H1 (cell line): Measurements from ENCODE around the gene TCHP. TPM values are rescaled to one million over a fixed set of nuclear protein-coding genes. Genes with fewer than 3 reads are reported as not detected.
"Not testable (repeated sequence)": the region's sequence is repeated elsewhere in the genome, so short reads cannot be mapped to it uniquely, and the experiment has no call there.

ENCODE experiments used
- CTCF ChIA-PET: fragments of 300-600 bp; sonication (Branson Sonifier 250); formaldehyde crosslinking; loops from one replicate; lab custom pipeline; 2021; ENCODE audit not compliant: partially characterized antibody; lab: Charles Lee
- POLR2A ChIA-PET: fragments of 300-600 bp; sonication (Branson Sonifier 250); formaldehyde crosslinking; loops from one replicate; lab custom pipeline; 2021; ENCODE audit warnings: inconsistent platforms; ENCODE audit not compliant: partially characterized antibody; lab: Charles Lee
- DNase-seq, 2 experiments: peaks; one replicate each; pipeline versions ENCODE4 v3.0.0 to v3.0.0-alpha.2; 2010 to 2022; ENCODE audit warnings: low spot score in 2 of 2, low read depth in 1 of 2, mixed read lengths in 1 of 2
- FAIRE-seq: peaks from 2 replicates; lab custom pipeline; 2011; peaks lifted over from hg19 to GRCh38; lab: Jason Lieb, UNC
- H2AFZ ChIP-seq: 2 replicates; pipeline ENCODE4 v1.8.1; 2012; ENCODE audit warnings: low read length, inconsistent platforms
- H2AK5ac ChIP-seq: 2 replicates; pipeline ENCODE4 v1.6.1; 2013; ENCODE audit warnings: low read depth, low read length
- H2BK120ac ChIP-seq: replicated peaks from 2 replicates; pipeline ENCODE3; 2013; ENCODE audit warnings: low read depth, low read length, inconsistent platforms
- H2BK12ac ChIP-seq: 2 replicates; pipeline ENCODE4 v1.6.1; 2013; ENCODE audit warnings: low read depth, low read length
- H2BK15ac ChIP-seq: 2 replicates; pipeline ENCODE4 v1.6.1; 2013; ENCODE audit warnings: low read length
- H2BK20ac ChIP-seq: 2 replicates; pipeline ENCODE4 v1.6.1; 2013; ENCODE audit warnings: low read length
- H2BK5ac ChIP-seq: 2 replicates; pipeline ENCODE4 v1.6.1; 2013; ENCODE audit warnings: low read depth, low read length
- H3K14ac ChIP-seq: 2 replicates; pipeline ENCODE4 v1.6.1; 2013; ENCODE audit warnings: inconsistent platforms; ENCODE audit not compliant: insufficient read length
- H3K18ac ChIP-seq: 2 replicates; pipeline ENCODE4 v1.6.1; 2013; ENCODE audit warnings: low read length; ENCODE audit errors: extremely low read depth
- H3K23ac ChIP-seq: 2 replicates; pipeline ENCODE4 v1.6.1; 2013; ENCODE audit warnings: inconsistent platforms; ENCODE audit not compliant: insufficient read length
- H3K23me2 ChIP-seq: 2 replicates; pipeline ENCODE4 v1.6.1; 2013; ENCODE audit warnings: low read depth, low read length
- H3K27ac ChIP-seq: 2 replicates; pipeline ENCODE4 v1.6.1; 2011; ENCODE audit warnings: low read depth, low read length, inconsistent platforms
- H3K27me3 ChIP-seq, 4 experiments: replicated peaks in 1 of 4; 1 replicate in 1 of 4; 2 replicates in 3 of 4; pipeline versions ENCODE4 v1.6.1 to v1.8.1; 2011 to 2013; ENCODE audit warnings: low read length in 3 of 4, mild to moderate bottlenecking in 3 of 4, inconsistent platforms in 2 of 4, mixed read lengths in 2 of 4, moderate library complexity in 1 of 4; ENCODE audit not compliant: control insufficient read depth in 3 of 4, insufficient read depth in 3 of 4; ENCODE audit errors: extremely low read depth in 1 of 4
- H3K36me3 ChIP-seq, 4 experiments: 2 replicates each; pipeline versions ENCODE4 v1.6.1 to v1.8.1; 2011 to 2013; ENCODE audit warnings: mild to moderate bottlenecking in 4 of 4, low read length in 3 of 4, moderate library complexity in 2 of 4, control low read depth in 1 of 4, inconsistent platforms in 1 of 4; ENCODE audit not compliant: insufficient read depth in 4 of 4, control insufficient read depth in 2 of 4
- H3K4ac ChIP-seq: replicated peaks from 2 replicates; pipeline ENCODE3; 2013; ENCODE audit warnings: low read length, low read depth, mixed read lengths, inconsistent platforms; ENCODE audit not compliant: insufficient read length
- H3K4me1 ChIP-seq, 4 experiments: replicated peaks in 1 of 4; 1 replicate in 1 of 4; 2 replicates in 3 of 4; pipeline versions ENCODE4 v1.6.1 to v1.8.1; 2011 to 2013; ENCODE audit warnings: low read length in 3 of 4, inconsistent platforms in 2 of 4, mixed read lengths in 1 of 4; ENCODE audit not compliant: insufficient read depth in 4 of 4, control insufficient read depth in 3 of 4
- H3K4me2 ChIP-seq, 2 experiments: 2 replicates each; pipeline versions ENCODE4 v1.6.1 to v1.8.1; 2011 to 2013; ENCODE audit warnings: low read depth in 2 of 2, low read length in 2 of 2, control low read depth in 1 of 2, inconsistent platforms in 1 of 2, mild to moderate bottlenecking in 1 of 2; ENCODE audit not compliant: insufficient read depth in 1 of 2
- H3K4me3 ChIP-seq, 4 experiments: fragments of 200-600, 300-600 bp in 1 of 4; sonication (generic), shearing (Covaris generic), sonication (Bioruptor Twin) in 1 of 4; 2 replicates each; pipeline versions ENCODE4 v1.5.1 to v1.8.1; 2011 to 2016; ENCODE audit warnings: low read length in 4 of 4, low read depth in 3 of 4, control low read depth in 2 of 4, inconsistent platforms in 2 of 4, mild to moderate bottlenecking in 2 of 4, mixed read lengths in 1 of 4, moderate library complexity in 1 of 4; ENCODE audit not compliant: insufficient read depth in 2 of 4; ENCODE audit errors: extremely low read depth in 1 of 4
- H3K56ac ChIP-seq: replicated peaks from 2 replicates; pipeline ENCODE3; 2013; ENCODE audit warnings: low read depth, mild to moderate bottlenecking, mixed read lengths, low read length, inconsistent platforms; ENCODE audit not compliant: insufficient read length
- H3K79me1 ChIP-seq: 2 replicates; pipeline ENCODE4 v1.6.1; 2013; ENCODE audit warnings: low read depth, low read length, control low read depth
- H3K79me2 ChIP-seq, 2 experiments: 2 replicates each; pipeline versions ENCODE4 v1.6.1 to v1.8.1; 2012 to 2013; ENCODE audit warnings: low read length in 2 of 2, mild to moderate bottlenecking in 2 of 2, inconsistent platforms in 1 of 2; ENCODE audit not compliant: insufficient read depth in 2 of 2, control insufficient read depth in 1 of 2
- H3K9ac ChIP-seq, 4 experiments: replicated peaks in 1 of 4; 1 replicate in 1 of 4; 2 replicates in 3 of 4; pipeline versions ENCODE4 v1.6.1 to v1.8.1; 2011 to 2013; ENCODE audit warnings: low read depth in 3 of 4, low read length in 3 of 4, control low read depth in 2 of 4, mild to moderate bottlenecking in 2 of 4, moderate library complexity in 2 of 4, inconsistent platforms in 1 of 4; ENCODE audit errors: extremely low read depth in 1 of 4
- H3K9me3 ChIP-seq, 2 experiments: 2 replicates each; pipeline versions ENCODE4 v1.6.1 to v1.8.1; 2012 to 2013; ENCODE audit warnings: mild to moderate bottlenecking in 2 of 2, moderate library complexity in 2 of 2, control low read depth in 1 of 2, inconsistent platforms in 1 of 2, low read depth in 1 of 2, low read length in 1 of 2, mixed read lengths in 1 of 2; ENCODE audit not compliant: insufficient read depth in 2 of 2
- H4K20me1 ChIP-seq, 2 experiments: replicated peaks in 1 of 2; 2 replicates each; pipeline versions ENCODE3 to v1.8.1; 2011 to 2013; ENCODE audit warnings: inconsistent platforms in 2 of 2, low read length in 2 of 2, mild to moderate bottlenecking in 1 of 2; ENCODE audit not compliant: insufficient read depth in 2 of 2, control insufficient read depth in 1 of 2
- H4K5ac ChIP-seq: 2 replicates; pipeline ENCODE4 v1.6.1; 2013; ENCODE audit warnings: low read length, low read depth, mixed read lengths, inconsistent platforms; ENCODE audit not compliant: insufficient read length
- H4K8ac ChIP-seq: 2 replicates; pipeline ENCODE4 v1.8.0; 2013; ENCODE audit warnings: mild to moderate bottlenecking, moderate library complexity, low read length, inconsistent platforms; ENCODE audit not compliant: insufficient read depth; ENCODE audit errors: extremely low read depth
- H4K91ac ChIP-seq: replicated peaks from 2 replicates; pipeline ENCODE3; 2013; ENCODE audit warnings: low read length, mixed read lengths, inconsistent platforms; ENCODE audit not compliant: insufficient read length
- WGBS, 2 experiments: shearing (Covaris generic) in 1 of 2; methylation state at CpG; one replicate each; pipeline versions ENCODE4 v1.1.6 to v1.1.7; 2013 to 2015; ENCODE audit warnings: low lambda C conversion rate in 2 of 2, mixed read lengths in 2 of 2, inconsistent platforms in 1 of 2, low coverage in 1 of 2, missing lambda C conversion rate in 1 of 2; ENCODE audit not compliant: insufficient replicate concordance in 2 of 2, insufficient coverage in 1 of 2, insufficient read length in 1 of 2; ENCODE audit errors: extremely low coverage in 1 of 2, missing lambda C conversion rate in 1 of 2; 5-methylcytosine and 5-hydroxymethylcytosine counted together
- polyA plus RNA-seq, 7 experiments: library from polyadenylated mRNA; depleted of rRNA in 3 of 7; stranded (reverse) in 5 of 7; unstranded in 2 of 7; fragments of >200 nt in 5 of 7; fragments of 200-250 nt in 2 of 7; gene quantifications; 1 replicate in 5 of 7; 2 replicates in 1 of 7; 4 replicates in 1 of 7; pipeline versions ENCODE4 v1.2.1 to v1.2.3, GENCODE V29; 2011 to 2013; ENCODE audit warnings: missing spikeins in 2 of 7, mixed read lengths in 2 of 7
- total RNA-seq: library from RNA; stranded (reverse); fragmentation: NEBNext Ultra II Directional; extraction: Animal tissue kit (Norgen Biotek cat#: 25700); gene quantifications from 2 replicates; pipeline ENCODE4 v1.2.1, GENCODE V29; 2021

Gene TCHP
- total and polyA plus RNA-seq, 2 of the 8 experiments (the other 6 are each of a cell fraction or from before 2014, with no cell fraction given), result 2.8 to 4.5 TPM

DNA sequence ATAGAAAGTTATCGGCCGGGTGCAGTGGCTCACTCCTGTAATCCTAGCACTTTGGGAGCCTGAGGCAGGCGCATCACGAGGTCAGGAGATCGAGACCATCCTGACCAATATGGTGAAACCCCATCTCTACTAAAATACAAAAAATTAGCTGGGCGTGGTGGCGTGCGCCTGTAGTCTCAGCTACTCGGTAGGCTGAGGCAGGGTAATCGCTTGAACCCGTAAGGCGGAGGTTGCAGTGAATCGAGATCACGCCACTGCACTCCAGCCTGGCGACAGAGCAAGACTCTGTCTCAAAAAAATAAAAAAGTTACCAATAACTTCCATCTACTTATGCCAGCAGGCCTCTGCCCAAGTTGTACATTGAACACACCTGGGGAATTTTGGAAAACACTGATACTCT, 729 bp upstream of the TCHP start:
- FAIRE-seq, H2BK20ac ChIP-seq, H3K56ac ChIP-seq, H2BK15ac ChIP-seq, H4K91ac ChIP-seq, POLR2A ChIA-PET, H3K79me1 ChIP-seq, H3K9ac ChIP-seq, H3K23ac ChIP-seq, H4K20me1 ChIP-seq, H2BK12ac ChIP-seq, H4K5ac ChIP-seq, H3K27ac ChIP-seq, H3K9me3 ChIP-seq, H3K4ac ChIP-seq, H2AFZ ChIP-seq, H3K23me2 ChIP-seq, H3K14ac ChIP-seq, H3K79me2 ChIP-seq, H2BK120ac ChIP-seq, H3K36me3 ChIP-seq, H2BK5ac ChIP-seq, H2AK5ac ChIP-seq, H4K8ac ChIP-seq, DNase-seq, H3K18ac ChIP-seq: not testable (repeated sequence)
- CTCF ChIA-PET, result interaction anchor here (1.0 to 3.0 kb wide), 7 partner anchors 10 to 94 kb away, joined by 3 to 21 read pairs (median 4); no protein-coding TSS in a partner anchor
- H3K4me3 ChIP-seq, result peak overlapping the region in 1 of 4 experiments; percentile 72; a peak in 2 of 8 replicates
- peak overlapping the region; percentile 86 to 93; a peak in 1 of 4 replicates for H3K4me2 ChIP-seq
- peaks cover 44 to 84% (median 80%) of the 10 kb centered on the region in 4 experiments for H3K27me3 ChIP-seq
- 91% methylated on average over 15 of the region's 15 CpGs; no CpG with 5 or more reads in 1 of the 2 experiments for WGBS, 2 experiments
- peaks cover 0 to 10% (median 2%) of the 10 kb centered on the region in 4 experiments; a peak in 3 of 7 replicates for H3K4me1 ChIP-seq
